ENCODE measurements around the gene AFAP1L2.

Gene AFAP1L2

DNA sequence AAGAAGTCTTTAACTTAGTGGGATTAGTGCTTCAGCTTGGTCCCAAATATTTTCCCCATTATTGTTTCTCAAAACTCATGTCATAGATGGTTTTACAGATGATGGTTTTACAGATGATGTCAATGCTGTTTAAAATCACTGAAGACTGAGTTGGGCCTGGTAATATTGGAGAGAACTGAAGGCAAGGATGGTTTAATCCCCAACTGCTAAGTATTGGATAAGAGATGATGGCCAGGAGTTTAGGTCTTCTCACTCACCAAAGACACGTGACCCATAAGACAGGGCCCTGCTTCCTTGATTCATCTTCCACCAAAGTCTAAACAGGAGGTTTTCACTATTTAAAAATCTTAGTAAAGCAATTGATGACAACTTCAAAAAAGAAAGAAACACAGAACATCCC, 108.9 kb downstream of the AFAP1L2 start:
- no peak overlapping the region for H3K4me3 ChIP-seq (ENCODE audit: low read depth, low read length)

DNA sequence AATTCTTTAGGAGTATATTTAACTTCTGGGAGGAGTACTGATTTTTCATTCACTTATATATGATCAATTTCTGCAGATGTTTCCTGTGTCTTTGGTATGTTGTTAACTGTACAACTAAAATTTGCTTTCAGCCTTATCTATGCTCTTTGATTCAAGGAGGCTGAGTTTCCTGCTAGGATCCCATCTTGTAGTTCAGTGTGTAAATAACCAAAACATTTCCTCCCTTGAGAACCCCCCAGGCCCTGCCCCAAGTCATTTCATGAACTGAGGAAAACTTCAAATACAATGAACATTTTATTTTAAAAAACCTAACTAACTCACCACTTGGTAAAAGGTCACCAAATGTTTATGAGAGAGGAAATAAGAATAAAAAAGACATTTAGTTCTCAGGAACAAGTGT, 109.8 kb downstream of the AFAP1L2 start:
- no peak overlapping the region for H3K4me3 ChIP-seq (ENCODE audit: low read depth, low read length)

DNA sequence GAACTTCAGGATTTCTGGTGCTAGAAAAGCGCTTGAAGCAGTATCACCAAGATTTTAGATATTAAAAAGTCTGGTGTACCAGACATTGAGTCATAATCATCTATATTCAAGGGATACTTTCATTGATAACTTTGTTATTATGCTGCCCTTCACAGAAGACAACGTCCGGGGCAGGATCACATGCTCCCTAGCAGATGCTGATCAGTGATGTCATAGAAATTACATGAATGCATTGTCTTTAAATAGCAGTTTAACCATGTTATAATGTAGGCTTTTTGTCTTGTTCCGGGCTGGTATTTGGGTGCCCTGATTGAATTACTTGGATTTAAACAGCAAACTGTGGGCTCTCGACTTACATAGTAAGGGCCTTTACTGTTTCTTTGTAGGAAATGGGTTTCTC, 111.2 kb downstream of the AFAP1L2 start:
- no peak overlapping the region for H3K4me3 ChIP-seq (ENCODE audit: low read depth, low read length)

DNA sequence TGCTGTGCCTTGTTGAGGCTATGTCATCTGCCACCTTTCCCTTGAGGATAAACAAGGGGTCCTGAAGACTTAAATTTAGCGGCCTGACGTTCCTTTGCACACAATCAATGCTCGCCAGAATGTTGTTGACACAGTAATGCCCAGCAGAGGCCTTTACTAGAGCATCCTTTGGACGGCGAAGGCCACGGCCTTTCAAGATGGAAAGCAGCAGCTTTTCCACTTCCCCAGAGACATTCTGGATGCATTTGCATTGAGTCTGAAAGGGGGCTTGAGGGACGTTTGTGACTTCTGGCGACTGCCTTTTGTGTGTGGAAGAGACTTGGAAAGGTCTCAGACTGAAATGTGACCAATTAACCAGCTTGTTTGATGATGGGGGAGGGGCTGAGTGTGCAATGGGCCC, 112.8 kb downstream of the AFAP1L2 start:
- no peak overlapping the region for H3K4me3 ChIP-seq (ENCODE audit: low read depth, low read length)

DNA sequence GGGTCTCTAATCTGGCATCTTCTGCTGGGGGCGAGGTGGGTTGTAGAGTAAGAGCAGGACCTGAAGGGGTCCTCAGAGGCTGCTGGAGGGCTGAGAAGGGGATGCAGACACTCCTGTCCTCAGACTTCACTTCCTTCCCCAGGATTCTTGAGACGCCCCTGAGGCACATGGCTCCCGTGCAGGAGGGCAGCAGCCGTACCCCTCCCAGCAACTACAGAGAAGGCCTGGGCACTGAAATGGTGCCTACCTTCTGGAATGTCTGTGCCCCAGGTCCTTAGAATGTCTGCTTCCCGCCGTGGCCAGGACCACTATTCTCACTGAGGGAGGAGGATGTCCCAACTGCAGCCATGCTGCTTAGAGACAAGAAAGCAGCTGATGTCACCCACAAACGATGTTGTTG, 113.2 kb downstream of the AFAP1L2 start:
- no peak overlapping the region for H3K4me3 ChIP-seq (ENCODE audit: low read depth, low read length)

DNA sequence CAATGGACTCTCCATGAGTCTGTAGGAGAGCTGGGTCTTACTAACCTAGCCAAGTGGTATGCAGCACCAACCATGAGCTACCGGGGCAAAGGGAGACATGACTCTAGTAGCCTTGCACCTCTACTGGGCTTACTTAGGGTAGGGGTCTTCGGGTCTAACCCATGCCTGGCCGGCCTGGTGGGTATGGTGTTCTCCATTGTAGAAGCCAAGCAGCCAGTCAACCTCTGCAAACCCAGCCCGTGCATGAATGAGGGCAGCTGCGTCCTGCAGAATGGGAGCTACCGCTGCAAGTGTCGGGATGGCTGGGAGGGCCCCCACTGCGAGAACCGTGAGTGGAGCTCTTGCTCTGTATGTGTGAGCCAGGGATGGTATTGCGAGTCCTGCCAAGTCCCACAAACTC, 114.3 kb downstream of the AFAP1L2 start:
- no peak overlapping the region for H3K4me3 ChIP-seq (ENCODE audit: low read depth, low read length)

DNA sequence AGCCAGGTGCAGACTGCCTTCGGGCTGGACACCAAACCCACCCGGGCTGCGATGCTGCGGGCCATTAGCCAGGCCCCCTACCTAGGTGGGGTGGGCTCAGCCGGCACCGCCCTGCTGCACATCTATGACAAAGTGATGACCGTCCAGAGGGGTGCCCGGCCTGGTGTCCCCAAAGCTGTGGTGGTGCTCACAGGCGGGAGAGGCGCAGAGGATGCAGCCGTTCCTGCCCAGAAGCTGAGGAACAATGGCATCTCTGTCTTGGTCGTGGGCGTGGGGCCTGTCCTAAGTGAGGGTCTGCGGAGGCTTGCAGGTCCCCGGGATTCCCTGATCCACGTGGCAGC, 115.2 kb downstream of the AFAP1L2 start:
- no peak overlapping the region for H3K4me3 ChIP-seq (ENCODE audit: low read depth, low read length)

DNA sequence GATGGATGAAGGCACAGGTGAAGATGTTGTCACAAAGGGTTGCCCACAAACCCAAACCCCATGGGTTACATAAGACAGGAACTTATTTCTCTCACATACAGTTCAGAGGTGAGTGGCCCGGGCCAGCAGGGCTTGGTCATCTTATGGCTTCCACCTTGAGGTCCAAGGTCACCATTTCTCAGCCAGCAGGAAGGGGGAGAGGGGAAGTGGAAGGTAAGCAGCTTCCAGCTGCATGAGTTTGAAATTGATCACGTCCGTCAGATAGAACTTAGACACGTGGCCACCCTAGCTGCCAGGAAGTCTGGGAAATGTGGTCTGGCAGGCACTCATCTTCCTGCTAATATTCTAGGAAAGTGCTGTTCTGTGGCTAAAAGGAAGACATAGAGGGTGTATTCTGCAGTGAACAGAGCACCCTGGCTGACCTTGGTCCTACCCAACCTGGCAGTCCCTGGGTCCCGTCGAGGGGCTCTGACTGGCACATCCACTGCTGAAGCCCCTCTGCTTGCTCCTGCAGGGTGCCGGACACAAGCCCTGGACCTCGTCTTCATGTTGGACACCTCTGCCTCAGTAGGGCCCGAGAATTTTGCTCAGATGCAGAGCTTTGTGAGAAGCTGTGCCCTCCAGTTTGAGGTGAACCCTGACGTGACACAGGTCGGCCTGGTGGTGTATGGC, 115.7 kb downstream of the AFAP1L2 start:
- H3K4me3 ChIP-seq (ENCODE audit: low read depth, low read length) = no peak overlapping the region

DNA sequence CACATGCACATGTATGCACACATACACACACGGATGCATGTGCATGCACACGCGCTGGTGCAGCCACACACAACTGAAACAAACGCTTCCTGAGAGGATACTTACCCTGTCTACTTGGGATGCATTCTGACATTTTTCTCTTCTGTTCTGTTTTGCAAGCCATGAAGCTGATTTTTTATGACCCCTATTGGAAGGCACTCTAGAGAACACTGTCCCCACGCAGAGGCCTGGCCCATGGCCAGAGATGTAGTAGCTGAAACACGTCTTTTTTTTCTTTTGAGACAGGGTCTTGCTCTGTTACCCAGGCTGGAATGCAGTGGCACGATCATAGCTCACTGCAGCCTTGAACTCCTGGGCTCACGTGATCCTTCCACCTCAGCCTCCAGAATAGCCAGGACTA, 117.4 kb downstream of the AFAP1L2 start:
- no peak overlapping the region for H3K4me3 ChIP-seq (ENCODE audit: low read depth, low read length)

DNA sequence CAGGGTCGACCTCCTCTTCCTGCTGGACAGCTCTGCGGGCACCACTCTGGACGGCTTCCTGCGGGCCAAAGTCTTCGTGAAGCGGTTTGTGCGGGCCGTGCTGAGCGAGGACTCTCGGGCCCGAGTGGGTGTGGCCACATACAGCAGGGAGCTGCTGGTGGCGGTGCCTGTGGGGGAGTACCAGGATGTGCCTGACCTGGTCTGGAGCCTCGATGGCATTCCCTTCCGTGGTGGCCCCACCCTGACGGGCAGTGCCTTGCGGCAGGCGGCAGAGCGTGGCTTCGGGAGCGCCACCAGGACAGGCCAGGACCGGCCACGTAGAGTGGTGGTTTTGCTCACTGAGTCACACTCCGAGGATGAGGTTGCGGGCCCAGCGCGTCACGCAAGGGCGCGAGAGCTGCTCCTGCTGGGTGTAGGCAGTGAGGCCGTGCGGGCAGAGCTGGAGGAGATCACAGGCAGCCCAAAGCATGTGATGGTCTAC, 118.3 kb downstream of the AFAP1L2 start:
- H3K4me3 ChIP-seq (ENCODE audit: low read depth, low read length) = no peak overlapping the region

DNA sequence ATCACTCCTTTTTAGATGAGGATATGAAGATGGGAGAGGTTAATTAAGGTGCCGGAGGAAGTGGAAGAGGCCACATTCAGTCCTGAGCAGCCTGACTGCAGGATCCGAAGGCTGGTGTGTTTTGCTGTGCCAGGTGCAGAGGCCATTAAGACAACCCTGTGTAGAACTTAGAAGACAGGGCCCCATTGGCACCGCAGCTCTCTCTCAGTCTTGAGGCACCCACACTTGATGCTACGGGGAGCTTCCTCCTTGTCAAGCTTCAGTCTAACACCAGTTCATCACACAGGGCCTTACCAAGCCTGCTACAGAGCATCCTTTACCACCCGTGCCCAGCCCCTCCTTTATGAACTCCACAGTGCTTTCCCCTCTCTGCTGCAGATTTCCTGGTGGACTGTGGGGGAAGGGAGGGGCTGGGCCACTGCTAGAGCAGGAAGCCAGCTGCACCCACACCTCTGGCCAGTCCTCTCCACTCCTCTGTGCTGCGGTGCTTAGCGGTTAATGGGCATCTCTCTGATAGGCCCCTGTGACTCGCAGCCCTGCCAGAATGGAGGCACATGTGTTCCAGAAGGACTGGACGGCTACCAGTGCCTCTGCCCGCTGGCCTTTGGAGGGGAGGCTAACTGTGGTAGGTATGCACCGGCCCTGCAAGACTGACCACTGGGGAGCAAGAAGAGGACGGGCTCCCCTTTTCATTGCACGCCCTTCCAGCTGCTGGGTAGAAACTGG, 119.8 kb downstream of the AFAP1L2 start:
- no peak overlapping the region for H3K4me3 ChIP-seq (ENCODE audit: low read depth, low read length)

DNA sequence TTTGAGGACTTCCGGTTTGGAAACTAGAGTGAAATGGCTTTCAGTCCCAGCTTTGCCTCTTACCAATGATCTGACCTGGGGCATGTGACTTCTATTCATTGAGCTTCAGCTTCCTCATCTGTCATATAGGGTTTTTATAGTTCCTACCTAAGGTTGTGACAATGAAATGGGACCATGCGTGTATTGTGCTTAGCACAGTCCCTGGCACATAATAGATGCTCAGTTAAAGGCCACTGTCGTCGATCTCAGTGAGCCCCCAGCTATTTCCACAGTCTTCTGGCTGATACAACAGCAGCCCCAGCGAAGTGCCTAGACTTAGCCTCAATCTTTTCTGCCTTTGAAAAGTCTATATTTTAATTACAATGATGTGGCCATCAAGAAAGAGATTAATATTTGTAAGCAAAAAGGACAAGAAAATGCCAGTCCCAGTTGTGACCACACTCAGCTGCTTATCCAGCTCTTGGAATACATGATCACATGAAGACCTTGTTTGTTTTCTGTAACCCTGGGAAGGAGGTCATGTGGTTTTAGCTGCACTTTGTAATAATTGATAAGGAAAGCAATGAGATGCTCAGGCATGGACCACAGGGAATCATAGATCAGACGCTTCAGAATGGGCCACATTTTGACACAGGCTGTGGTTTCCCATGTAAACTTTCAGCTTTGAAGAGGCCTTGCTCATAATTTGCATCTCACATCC, 120.6 kb downstream of the AFAP1L2 start:
- no peak overlapping the region for H3K4me3 ChIP-seq (ENCODE audit: low read depth, low read length)

DNA sequence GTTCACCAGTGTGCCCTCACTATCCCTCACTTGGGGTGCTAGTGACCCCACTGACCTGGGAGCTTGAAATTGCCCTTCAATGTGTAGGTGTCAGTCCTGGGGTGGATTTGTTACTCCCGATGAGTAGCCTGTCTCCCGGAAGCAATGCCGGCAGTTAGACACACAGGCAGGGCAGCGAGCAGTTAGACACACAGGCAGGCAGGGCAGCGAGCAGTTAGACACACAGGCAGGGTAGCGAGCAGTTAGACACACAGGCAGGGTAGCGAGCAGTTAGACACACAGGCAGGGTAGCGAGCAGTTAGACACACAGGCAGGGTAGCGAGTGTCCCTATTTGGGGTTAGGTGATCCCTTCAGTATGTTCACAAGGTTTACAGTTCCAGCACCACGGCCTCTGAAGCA, 121.2 kb downstream of the AFAP1L2 start:
- no peak overlapping the region for H3K4me3 ChIP-seq (ENCODE audit: low read depth, low read length)

DNA sequence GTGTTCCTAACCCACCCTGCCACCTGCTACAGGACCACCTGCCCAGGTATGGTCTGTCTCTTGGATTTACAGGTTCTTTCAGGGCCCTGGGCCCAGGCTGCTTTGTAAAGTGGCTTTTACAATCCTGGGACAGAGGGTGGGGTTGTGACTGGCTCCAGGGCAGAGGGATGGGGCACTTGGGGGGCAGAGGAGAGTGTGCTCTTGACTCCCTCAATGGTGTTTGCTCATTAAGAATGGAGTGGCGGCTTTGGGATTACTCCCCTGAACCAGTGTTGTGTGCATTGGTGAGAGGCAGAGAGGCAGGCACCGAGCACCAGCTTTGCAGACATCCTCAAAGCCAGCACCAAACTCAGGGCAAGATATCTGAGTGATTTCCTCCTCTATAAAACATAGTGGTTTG, 121.8 kb downstream of the AFAP1L2 start:
- H3K4me3 ChIP-seq (ENCODE audit: low read depth, low read length) = no peak overlapping the region

DNA sequence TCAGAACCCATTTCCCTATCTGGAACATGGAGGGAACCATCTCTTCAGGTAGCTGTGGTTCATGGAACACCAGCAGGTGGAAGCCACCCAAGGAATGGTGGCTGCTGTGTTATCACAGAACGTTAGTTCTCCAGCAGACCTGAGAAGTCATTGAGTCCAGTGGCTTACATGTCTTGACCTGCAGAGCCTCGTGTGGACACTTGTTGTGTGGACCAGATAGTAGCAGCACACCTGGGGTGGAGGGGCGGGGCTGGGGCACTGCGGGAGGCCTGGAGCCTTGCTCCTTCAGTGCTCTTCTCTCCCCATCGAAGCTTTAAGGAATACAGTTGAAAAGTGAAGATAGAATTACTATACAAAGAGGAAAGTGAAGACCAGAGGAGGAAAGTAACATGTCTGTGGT, 122.8 kb downstream of the AFAP1L2 start:
- H3K4me3 ChIP-seq (ENCODE audit: low read depth, low read length) = no peak overlapping the region

DNA sequence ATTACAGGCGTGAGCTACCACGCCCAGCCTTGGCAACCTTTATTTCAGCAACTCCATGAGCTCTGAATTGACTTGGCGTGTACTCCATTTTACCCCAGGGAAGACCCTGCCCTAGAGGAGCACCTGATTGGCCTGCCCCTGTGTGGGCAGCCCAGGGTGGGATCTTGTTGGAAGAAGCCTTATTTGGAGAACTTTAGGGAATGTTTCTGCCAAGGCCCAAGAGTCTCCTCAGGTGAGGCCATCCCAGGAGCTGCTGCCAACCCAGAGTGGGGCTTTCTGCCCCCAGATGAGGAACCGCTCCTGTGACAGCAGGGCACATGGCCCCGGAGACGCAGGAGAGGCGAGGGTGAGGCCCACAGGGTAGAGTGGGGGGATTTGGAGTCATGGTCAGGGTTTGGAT, 123.3 kb downstream of the AFAP1L2 start:
- H3K4me3 ChIP-seq (ENCODE audit: low read depth, low read length) = no peak overlapping the region

DNA sequence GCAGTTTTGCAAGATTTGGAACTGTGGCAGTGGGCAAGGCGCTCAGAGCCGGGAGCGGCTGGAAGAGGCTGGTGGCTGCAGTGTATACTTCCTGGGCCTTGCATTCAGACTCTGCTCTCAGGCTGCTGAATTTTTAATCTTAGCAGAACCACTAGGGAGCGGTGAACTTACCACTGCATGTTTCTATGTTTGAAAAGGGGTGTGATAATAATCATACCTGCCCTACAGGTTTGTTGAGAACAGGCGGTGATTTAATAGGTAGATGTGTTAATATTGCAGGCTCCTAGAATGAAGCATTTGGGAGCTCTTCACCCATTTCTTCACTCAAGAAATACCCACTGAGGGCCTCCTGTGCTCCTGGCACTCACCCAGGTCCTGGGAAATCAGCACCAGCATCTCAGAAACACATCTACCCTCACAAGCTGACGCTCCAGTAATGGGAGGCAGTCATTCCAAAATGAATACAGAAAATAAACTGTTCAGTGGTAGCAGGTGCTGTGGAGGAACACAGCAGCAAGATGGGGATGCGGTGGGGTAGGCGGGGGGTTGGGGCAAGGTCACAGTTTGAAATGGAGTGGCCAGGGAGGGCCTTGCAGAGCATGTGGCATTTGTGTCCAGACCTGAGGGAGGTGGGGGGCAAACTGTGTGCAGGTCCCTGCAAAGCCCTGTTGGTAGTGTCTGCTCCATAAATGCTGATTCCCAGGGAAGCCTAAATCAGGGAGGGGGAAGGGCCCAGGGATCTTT, 124.2 kb downstream of the AFAP1L2 start:
- H3K4me3 ChIP-seq (ENCODE audit: low read depth, low read length) = no peak overlapping the region

DNA sequence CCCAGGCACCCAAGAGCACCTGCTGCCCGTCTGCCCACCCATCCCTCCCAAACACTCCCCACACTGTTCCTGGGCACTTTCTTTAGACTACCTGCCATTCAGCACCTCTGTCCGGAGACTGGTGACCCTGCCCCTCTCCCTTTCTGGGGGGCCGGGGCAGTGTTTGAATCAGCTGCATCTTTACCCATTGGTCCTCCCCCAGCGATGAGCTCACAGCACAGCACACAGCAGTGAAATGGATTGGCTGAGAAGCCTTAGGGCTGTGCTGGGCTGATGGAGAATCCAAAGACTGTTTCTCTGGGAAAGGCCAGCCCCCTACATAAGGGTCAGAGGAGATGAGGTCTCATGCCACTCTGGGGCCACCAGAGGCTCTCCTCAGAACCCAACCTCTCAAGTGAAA, 125.0 kb downstream of the AFAP1L2 start:
- no peak overlapping the region for H3K4me3 ChIP-seq (ENCODE audit: low read depth, low read length)

DNA sequence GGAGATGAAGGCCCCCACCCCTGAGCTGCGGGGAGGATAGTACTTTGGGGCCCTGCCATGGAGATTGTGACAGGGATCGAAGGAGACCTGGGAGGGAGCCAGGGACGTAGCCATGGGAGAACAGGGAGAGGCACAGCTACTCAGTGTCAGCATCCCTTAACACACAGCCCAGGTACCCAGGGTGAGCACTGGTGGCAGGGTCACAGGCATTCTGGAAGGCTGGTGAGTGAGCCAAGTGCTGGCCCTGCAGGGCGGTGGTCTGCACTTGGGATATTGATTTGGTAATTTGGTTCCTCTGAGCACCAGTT, 125.5 kb downstream of the AFAP1L2 start:
- no peak overlapping the region for H3K4me3 ChIP-seq (ENCODE audit: low read depth, low read length)

DNA sequence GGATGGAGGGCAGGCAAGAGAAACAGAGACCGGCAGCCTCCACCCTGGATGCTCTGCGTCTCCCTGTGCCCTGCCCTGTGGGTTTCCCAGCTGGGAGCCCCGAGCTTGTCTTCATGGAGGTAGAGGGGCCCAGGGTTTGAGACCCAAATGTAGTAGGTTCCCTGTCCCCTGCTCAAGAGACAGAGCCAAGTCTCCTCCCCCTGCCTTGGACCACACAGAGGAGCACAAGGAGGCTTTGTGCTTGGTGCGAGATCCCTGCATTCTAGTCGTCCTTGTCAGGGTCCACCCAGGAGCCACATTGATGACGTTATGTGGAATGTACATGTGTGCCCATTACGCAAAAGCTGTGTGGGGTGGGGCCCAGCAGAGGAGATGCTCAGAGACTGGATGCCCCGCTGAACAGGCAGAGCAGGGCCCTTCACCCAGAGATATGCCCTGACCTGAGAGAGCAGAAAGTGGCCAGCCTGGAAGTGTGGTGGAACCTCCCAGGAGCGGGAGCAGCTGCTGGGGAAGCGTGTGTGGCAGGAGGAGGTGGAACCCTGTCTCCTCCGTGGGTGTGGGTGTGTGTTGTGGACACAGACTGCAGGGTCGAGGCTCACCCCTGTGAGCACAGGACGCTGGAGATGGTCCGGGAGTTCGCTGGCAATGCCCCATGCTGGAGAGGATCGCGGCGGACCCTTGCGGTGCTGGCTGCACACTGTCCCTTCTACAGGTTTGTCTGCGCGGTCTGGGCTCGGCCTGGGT, 126.0 kb downstream of the AFAP1L2 start:
- H3K4me3 ChIP-seq (ENCODE audit: low read depth, low read length) = no peak overlapping the region

DNA sequence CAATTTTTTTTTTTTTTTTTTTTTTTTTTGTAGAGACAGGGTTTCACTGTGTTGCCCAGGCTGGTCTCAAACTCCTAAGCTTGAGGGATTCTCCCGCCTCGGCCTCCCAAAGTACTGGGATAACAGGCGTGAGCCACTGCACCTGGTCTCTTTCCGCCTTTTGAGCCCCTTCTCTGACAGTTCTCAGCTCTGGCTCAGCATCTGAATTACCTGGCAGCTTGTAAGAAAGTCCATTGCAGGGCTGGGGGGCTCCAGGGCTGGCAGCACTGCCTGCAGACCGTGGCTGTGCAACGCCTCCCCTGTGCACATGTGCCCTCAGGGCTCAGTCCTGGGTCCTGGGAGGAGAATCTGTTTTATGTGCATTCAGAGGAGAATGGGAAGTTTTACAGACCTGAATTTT, 127.6 kb downstream of the AFAP1L2 start:
- H3K4me3 ChIP-seq (ENCODE audit: low read depth, low read length) = no peak overlapping the region

All from iPS-11a (cell line).